ENCODE data around the gene PSMC6.
"Not testable (repeated sequence)": the region's sequence is repeated elsewhere in the genome, so short reads cannot be mapped to it uniquely, and the experiment has no call there.

PSMC6 gene

GRCh38 chr14:52723514-52724359 is 16.7 kb downstream of the PSMC6 start:
- DNase-seq (ENCODE audit: low read depth) = no peak

GRCh38 chr14:52724360-52724644 is 17.3 kb downstream of the PSMC6 start:
- no peak for DNase-seq (ENCODE audit: low read depth)

- not testable (repeated sequence) for DNase-seq (ENCODE audit: low read depth)
These were observed 20.5 kb downstream of the PSMC6 start for GRCh38 chr14:52727509-52727908.

- not testable (repeated sequence) for DNase-seq (ENCODE audit: low read depth)
These were observed 22.0 kb downstream of the PSMC6 start for GRCh38 chr14:52729035-52729434.

- DNase-seq (ENCODE audit: low read depth) = no peak
These were observed 22.6 kb downstream of the PSMC6 start for GRCh38 chr14:52729585-52729924.

- DNase-seq (ENCODE audit: low read depth) = peak; percentile 96
These were observed 23.1 kb downstream of the PSMC6 start, which contains the start of gene STYX for GRCh38 chr14:52729925-52730708. Gene STYX (plus strand): TSS chr14:52730166. CDS start chr14:52730475, 309 bp downstream.

- no peak for DNase-seq (ENCODE audit: low read depth)
These were observed 23.7 kb downstream of the PSMC6 start for GRCh38 chr14:52730709-52731111.

GRCh38 chr14:52733824-52734223 is 26.8 kb downstream of the PSMC6 start:
- no peak for DNase-seq (ENCODE audit: low read depth)

- no peak for DNase-seq (ENCODE audit: low read depth)
These were observed 29.0 kb downstream of the PSMC6 start for GRCh38 chr14:52735921-52736489.

GRCh38 chr14:52738409-52738808 is 31.4 kb downstream of the PSMC6 start:
- DNase-seq (ENCODE audit: low read depth) = no peak

- no peak for DNase-seq (ENCODE audit: low read depth)
These were observed 33.8 kb downstream of the PSMC6 start for GRCh38 chr14:52740751-52741150.

GRCh38 chr14:52741865-52742264 is 34.9 kb downstream of the PSMC6 start:
- DNase-seq (ENCODE audit: low read depth) = no peak

- DNase-seq (ENCODE audit: low read depth) = no peak
These were observed 41.8 kb downstream of the PSMC6 start for GRCh38 chr14:52748647-52749292.

GRCh38 chr14:52755607-52756316 is 48.8 kb downstream of the PSMC6 start:
- DNase-seq (ENCODE audit: low read depth) = no peak

GRCh38 chr14:52759145-52759544 is 52.1 kb downstream of the PSMC6 start:
- DNase-seq (ENCODE audit: low read depth) = no peak

GRCh38 chr14:52762923-52763322 is 55.9 kb downstream of the PSMC6 start:
- DNase-seq (ENCODE audit: low read depth) = not testable (repeated sequence)

GRCh38 chr14:52767058-52767833 is 60.2 kb downstream of the PSMC6 start:
- no peak for DNase-seq (ENCODE audit: low read depth)

GRCh38 chr14:52769887-52770286 is 62.9 kb downstream of the PSMC6 start:
- no peak for DNase-seq (ENCODE audit: low read depth)

- no peak for DNase-seq (ENCODE audit: low read depth)
These were observed 69.8 kb downstream of the PSMC6 start for GRCh38 chr14:52776816-52777215.

Data from stimulated activated CD8-positive, alpha-beta memory T cell treated with anti-CD3 and anti-CD28 coated beads, Interleukin-15, amount 100 ng/mL, for 24 hours (primary cell).